Fibroblast of lung (primary cell): ENCODE measurements around the gene SYTL3.

Source experiments
- EZH2 ChIP-seq: IDR thresholded peaks from 2 replicates; pipeline ENCODE4 v1.5.1; 2012; ENCODE audit warnings: low read length, control low read depth, mild to moderate bottlenecking; ENCODE audit errors: missing control alignments
- TF ChIP-seq, protein P1 (sequence below), 2 donors: IDR thresholded peaks in 1 of 2; conservative IDR thresholded peaks in 1 of 2; 1 replicate in 1 of 2; 2 replicates in 1 of 2; pipeline ENCODE4 v1.5.1; 2011 to 2012; ENCODE audit warnings: low read length in 2 of 2, control low read depth in 1 of 2, inconsistent platforms in 1 of 2, low read depth in 1 of 2, mild to moderate bottlenecking in 1 of 2

DNA sequence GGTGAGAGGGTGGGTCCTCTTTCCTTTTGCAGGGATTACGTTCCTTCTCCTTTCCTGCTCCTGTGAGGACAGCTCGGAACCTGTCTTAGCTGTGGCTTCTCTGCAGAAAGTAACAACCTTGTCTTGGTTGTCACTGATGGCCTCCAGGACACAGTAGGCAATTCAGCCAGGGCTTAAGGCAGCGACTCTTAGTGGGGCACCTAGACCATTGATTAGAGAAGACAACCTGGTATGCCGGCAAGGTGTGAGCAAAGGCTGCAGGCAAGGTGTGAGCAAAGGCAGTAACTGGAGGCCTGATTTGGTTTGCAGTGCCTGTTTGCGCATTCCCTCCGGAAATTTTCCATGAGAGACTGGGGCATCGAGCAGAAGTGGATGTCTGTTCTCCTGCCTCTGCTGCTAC is 42.9 kb upstream of the SYTL3 start:
- TF ChIP-seq, protein P1, sequence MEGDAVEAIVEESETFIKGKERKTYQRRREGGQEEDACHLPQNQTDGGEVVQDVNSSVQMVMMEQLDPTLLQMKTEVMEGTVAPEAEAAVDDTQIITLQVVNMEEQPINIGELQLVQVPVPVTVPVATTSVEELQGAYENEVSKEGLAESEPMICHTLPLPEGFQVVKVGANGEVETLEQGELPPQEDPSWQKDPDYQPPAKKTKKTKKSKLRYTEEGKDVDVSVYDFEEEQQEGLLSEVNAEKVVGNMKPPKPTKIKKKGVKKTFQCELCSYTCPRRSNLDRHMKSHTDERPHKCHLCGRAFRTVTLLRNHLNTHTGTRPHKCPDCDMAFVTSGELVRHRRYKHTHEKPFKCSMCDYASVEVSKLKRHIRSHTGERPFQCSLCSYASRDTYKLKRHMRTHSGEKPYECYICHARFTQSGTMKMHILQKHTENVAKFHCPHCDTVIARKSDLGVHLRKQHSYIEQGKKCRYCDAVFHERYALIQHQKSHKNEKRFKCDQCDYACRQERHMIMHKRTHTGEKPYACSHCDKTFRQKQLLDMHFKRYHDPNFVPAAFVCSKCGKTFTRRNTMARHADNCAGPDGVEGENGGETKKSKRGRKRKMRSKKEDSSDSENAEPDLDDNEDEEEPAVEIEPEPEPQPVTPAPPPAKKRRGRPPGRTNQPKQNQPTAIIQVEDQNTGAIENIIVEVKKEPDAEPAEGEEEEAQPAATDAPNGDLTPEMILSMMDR (conservative IDR thresholded peaks at IDR 0.05 in 1 of 2, IDR thresholded peaks at IDR 0.05 in 1 of 2; ENCODE audit: low read depth in 1 of 2, low read length in 2 of 2), result no peak
- no peak for TF ChIP-seq EZH2
